HG03045 (cell line): Measurements from ENCODE around the gene SNTG2.

Experiments used
- ATAC-seq: cut with Tn5 transposase; IDR thresholded peaks from one replicate; pipeline ENCODE4 v1.9.1; 2021; ENCODE audit warnings: mild to moderate bottlenecking, moderate library complexity; ENCODE audit not compliant: unreplicated experiment

The SNTG2 gene

DNA sequence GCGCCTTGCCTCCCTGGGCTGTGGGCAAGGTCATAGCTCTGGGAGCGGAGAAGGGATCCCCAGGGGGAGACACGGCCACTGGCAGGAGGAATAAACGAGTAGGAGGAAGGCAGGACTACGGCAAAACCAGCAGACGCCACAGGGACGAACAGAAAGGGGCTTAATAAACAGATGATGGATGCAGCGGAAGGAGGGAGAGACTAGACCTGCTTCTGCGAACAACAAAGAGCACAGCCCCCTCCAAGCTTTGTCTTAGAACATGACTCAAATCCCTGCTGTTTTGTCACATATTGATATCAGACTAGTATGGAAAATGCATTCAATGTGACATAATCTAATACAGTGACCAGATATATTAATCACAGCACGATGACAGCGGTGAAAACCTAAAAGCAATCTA, 306.7 kb downstream of the SNTG2 start:
- ATAC-seq = no peak

DNA sequence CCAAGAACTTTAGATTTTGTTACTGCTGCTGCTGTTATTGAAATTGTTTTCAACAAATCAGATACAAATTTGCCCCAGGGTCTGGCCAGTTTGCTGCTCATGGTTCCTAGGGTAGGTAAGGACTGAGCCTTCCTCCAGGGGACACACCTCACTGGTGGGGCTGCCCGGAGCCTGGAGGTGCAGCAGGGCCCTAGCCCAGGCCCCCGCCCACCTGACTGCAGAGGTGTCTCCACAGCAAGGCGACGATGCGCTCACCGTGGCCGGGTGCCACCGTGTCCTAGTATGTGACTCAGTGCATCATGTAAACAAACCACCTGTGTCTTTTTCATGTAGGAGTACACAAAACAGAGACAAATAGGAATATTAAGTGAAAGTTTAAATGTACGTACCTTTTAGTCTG, 309.1 kb downstream of the SNTG2 start:
- no peak for ATAC-seq

GRCh38 chr2:1262609-1263008, 312.0 kb downstream of the SNTG2 start:
- no peak for ATAC-seq

DNA sequence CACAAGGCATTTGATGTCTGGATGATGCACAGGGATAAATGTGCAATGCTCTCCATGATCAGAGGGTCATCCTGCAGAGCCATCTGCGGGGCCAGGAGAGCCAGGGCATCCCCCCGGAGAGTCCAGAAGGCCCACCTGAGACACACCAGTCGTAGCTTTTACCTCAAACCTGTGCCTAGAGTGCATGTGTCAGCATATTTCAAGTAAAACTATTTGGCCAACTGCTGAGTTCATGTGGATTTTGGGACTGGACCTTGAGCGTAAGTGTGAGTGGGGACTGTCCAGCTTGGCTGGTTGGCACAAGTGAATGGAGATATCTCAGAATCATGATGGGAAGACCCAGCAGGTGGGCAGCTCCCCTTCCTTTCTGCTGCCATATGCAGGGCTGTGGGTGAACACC, 314.8 kb downstream of the SNTG2 start:
- no peak for ATAC-seq

GRCh38 chr2:1266351-1266750, 315.7 kb downstream of the SNTG2 start:
- no peak for ATAC-seq

GRCh38 chr2:1268034-1268433, 317.4 kb downstream of the SNTG2 start:
- no peak for ATAC-seq

- ATAC-seq = no peak
Measured at GRCh38 chr2:1269812-1270211, 319.2 kb downstream of the SNTG2 start.

DNA sequence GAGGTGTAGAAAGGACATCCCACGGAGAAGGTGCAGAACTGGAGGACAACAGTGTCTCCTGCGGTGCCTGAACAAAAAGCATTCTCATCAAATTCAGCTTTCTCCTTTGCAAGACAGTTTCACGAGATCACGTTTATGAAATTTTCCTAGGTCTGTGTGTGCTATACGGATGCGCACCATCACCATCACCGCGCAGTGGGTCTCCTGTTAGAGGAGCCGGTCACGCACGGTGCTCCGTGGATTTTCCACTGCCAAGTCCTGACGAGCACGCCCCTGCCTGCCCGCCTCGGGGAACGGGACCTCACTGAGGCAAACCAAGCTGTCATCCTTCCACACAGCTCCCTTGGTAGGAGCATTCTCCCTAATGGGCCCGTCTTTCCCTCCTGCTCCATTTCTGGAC, 322.2 kb downstream of the SNTG2 start:
- no peak for ATAC-seq

GRCh38 chr2:1277634-1278033, 327.0 kb downstream of the SNTG2 start:
- ATAC-seq = no peak

- no peak for ATAC-seq
Measured at GRCh38 chr2:1278125-1278524, 327.5 kb downstream of the SNTG2 start.

GRCh38 chr2:1278861-1279260, 328.2 kb downstream of the SNTG2 start:
- no peak for ATAC-seq

DNA sequence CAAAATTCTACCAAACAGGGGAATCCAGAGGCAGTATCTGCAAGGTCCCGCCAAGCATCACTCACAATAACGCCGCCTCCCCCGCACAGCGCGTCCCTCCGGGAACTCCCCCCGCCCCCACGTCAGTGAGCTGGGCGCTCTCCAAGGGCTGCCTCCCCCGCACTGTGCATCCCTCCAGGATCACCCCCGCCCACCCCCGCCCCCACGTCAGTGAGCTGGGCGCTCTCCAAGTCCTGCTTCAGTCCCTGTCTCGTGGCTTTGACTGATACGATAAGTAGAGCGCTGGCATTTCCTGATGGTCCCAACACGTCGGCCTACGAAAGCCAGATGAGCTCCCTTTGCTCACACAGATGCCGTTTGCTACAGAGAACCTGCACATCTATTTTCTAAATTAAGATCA, 331.9 kb downstream of the SNTG2 start:
- no peak for ATAC-seq

GRCh38 chr2:1283020-1283801, 332.6 kb downstream of the SNTG2 start:
- ATAC-seq = no peak

- no peak for ATAC-seq
Measured at GRCh38 chr2:1283871-1284270, 333.2 kb downstream of the SNTG2 start.

DNA sequence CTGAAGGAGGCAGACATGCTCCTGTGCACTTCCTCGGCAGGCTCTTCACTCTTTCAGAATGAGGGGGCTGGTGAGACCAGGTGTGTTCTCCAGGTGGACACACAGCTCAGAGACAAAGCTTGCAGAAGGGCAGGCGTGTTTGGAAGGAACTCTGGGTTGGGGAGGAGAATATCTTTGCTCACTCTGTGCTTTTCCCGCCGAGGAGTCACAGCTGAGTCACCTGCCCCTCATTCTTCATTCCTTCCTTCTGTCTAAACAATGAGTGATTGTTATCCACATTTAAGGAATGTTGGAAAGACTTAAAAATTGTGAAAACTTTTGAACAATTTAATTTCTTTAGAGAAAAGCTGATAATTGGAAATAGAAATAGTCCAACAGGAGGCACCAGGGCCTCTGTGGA, 336.3 kb downstream of the SNTG2 start:
- no peak for ATAC-seq

DNA sequence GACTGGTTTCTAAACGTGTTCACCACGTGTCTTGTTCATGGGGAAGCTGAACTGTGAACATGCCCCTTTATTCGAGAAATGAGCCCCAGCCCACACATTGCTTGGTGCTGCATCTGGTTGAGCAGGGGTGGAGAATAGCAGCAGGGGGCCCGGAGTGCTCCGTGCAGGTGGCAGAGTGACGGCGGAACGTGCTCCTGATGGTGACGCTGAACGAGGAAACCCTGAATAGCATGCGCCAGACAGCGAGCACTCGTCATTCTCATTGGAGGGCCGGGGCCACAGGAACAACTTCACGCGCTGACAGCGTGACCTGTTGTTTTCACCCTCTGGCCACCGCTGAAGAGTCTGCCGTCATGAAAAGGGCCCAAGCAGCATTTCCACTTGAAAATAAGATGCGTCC, 336.8 kb downstream of the SNTG2 start:
- ATAC-seq = no peak

GRCh38 chr2:1294900-1295299, 344.3 kb downstream of the SNTG2 start:
- ATAC-seq = no peak

DNA sequence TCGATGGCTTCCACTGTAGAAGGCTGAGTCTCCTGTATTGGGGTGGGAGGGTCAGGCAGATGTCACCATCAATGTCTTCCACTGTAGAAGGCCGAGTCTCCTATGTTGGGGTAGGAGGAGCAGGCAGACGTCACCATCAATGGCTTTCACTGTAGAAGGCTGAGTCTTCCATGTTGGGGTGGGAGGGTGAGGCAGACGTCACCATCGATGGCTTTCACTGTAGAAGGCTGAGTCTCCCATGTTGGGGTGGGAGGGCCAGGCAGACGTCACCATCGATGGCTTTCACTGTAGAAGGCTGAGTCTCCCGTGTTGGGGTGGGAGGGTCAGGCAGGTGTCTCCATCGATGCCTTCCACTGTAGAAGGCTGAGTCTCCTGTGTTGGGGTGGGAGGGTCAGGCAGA, 345.1 kb downstream of the SNTG2 start:
- ATAC-seq = no peak

GRCh38 chr2:1297372-1298159, 346.9 kb downstream of the SNTG2 start:
- no peak for ATAC-seq

DNA sequence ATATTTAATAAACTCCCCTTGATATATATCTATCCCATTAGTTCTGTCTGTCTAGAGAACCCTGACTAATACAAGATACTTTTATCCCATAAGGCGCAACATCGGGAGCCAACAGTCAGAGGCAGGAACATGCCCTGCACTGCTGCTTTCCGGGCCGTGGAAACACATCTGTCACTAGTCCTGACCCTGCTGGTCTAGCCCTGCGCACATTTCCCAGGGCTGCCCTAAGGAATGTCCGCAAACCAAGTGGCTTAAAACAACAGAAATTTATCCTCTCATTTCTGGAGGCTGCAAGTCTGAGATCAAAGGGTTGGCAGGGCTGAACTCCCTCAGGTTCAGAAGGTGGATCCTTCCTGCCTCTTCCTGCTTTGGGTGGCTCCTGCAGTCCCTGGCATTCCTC, 348.4 kb downstream of the SNTG2 start:
- no peak for ATAC-seq

DNA sequence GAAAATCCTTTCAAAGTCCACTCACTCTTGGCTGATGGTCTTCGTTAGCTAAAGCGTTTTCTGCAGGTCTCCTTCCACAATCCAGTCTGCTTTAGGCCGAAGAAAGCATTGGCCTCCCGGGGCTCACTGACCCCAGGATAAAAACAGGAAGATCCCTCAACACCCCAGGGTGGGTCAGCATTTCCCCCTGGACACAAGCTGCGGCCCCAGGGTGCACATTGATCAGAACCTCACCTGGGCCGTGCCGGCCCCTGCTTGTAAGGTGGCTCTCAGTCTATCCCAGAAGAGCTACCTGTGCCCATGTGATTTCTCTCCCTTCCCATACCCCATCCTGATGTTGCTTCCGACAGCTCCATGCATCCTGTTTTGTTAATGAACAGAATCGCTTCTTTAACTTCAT, 349.6 kb downstream of the SNTG2 start:
- no peak for ATAC-seq

DNA sequence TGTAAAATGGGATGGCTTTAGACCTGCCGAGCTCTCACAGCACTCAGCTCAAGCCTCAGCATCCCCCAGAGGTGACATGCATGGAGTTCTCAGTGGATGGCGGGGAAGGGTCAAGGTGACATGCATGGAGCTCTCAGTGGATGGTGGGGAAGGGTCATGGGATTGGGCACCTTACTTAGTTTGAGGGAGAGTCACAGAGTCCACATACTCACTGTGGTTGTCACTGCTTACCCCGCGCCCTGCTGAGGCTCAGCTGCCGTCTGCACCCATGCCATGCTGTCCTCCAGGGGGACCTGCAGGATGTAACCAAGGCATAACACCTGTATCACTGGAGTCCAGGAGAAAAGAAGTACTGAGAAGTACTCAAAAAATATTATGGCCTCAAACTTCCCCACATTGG, 350.4 kb downstream of the SNTG2 start:
- no peak for ATAC-seq
